ENCODE results near the gene KIF1C.

DNA sequence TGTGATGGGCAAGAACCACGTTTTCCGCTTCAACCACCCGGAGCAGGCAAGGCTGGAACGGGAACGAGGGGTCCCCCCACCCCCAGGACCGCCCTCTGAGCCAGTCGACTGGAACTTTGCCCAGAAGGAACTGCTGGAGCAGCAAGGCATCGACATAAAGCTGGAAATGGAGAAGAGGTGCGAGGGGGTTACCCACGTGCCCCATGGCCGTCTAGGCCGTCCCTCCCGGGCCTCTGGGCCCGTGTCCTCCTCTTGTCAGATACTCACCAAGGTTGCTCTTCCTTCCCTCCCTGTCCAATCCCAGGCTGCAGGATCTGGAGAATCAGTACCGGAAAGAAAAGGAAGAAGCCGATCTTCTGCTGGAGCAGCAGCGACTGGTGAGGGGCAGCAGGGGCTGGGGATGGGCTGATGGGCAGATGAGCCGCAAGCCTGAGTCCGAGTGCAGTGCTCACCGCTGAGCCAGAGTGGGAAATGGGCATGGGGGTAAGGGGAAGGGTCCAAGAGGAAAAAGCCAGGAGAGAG, 22.8 kb downstream of the KIF1C start:
- no peak for TF ChIP-seq CREM (CRISPR knock-in tag; IDR thresholded peaks at IDR 0.05)
- TF ChIP-seq, protein P1, sequence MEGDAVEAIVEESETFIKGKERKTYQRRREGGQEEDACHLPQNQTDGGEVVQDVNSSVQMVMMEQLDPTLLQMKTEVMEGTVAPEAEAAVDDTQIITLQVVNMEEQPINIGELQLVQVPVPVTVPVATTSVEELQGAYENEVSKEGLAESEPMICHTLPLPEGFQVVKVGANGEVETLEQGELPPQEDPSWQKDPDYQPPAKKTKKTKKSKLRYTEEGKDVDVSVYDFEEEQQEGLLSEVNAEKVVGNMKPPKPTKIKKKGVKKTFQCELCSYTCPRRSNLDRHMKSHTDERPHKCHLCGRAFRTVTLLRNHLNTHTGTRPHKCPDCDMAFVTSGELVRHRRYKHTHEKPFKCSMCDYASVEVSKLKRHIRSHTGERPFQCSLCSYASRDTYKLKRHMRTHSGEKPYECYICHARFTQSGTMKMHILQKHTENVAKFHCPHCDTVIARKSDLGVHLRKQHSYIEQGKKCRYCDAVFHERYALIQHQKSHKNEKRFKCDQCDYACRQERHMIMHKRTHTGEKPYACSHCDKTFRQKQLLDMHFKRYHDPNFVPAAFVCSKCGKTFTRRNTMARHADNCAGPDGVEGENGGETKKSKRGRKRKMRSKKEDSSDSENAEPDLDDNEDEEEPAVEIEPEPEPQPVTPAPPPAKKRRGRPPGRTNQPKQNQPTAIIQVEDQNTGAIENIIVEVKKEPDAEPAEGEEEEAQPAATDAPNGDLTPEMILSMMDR (IDR thresholded peaks at IDR 0.05), result no peak
- TF ChIP-seq, protein P2, sequence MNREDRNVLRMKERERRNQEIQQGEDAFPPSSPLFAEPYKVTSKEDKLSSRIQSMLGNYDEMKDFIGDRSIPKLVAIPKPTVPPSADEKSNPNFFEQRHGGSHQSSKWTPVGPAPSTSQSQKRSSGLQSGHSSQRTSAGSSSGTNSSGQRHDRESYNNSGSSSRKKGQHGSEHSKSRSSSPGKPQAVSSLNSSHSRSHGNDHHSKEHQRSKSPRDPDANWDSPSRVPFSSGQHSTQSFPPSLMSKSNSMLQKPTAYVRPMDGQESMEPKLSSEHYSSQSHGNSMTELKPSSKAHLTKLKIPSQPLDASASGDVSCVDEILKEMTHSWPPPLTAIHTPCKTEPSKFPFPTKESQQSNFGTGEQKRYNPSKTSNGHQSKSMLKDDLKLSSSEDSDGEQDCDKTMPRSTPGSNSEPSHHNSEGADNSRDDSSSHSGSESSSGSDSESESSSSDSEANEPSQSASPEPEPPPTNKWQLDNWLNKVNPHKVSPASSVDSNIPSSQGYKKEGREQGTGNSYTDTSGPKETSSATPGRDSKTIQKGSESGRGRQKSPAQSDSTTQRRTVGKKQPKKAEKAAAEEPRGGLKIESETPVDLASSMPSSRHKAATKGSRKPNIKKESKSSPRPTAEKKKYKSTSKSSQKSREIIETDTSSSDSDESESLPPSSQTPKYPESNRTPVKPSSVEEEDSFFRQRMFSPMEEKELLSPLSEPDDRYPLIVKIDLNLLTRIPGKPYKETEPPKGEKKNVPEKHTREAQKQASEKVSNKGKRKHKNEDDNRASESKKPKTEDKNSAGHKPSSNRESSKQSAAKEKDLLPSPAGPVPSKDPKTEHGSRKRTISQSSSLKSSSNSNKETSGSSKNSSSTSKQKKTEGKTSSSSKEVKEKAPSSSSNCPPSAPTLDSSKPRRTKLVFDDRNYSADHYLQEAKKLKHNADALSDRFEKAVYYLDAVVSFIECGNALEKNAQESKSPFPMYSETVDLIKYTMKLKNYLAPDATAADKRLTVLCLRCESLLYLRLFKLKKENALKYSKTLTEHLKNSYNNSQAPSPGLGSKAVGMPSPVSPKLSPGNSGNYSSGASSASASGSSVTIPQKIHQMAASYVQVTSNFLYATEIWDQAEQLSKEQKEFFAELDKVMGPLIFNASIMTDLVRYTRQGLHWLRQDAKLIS (CRISPR knock-in tag; IDR thresholded peaks at IDR 0.05; ENCODE audit: borderline replicate concordance), result no peak
- TF ChIP-seq ZNF416 (CRISPR knock-in tag; IDR thresholded peaks at IDR 0.05), result no peak
- TF ChIP-seq, protein P3, sequence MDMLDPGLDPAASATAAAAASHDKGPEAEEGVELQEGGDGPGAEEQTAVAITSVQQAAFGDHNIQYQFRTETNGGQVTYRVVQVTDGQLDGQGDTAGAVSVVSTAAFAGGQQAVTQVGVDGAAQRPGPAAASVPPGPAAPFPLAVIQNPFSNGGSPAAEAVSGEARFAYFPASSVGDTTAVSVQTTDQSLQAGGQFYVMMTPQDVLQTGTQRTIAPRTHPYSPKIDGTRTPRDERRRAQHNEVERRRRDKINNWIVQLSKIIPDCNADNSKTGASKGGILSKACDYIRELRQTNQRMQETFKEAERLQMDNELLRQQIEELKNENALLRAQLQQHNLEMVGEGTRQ (CRISPR knock-in tag; IDR thresholded peaks at IDR 0.05), result no peak
- TF ChIP-seq, protein P4, sequence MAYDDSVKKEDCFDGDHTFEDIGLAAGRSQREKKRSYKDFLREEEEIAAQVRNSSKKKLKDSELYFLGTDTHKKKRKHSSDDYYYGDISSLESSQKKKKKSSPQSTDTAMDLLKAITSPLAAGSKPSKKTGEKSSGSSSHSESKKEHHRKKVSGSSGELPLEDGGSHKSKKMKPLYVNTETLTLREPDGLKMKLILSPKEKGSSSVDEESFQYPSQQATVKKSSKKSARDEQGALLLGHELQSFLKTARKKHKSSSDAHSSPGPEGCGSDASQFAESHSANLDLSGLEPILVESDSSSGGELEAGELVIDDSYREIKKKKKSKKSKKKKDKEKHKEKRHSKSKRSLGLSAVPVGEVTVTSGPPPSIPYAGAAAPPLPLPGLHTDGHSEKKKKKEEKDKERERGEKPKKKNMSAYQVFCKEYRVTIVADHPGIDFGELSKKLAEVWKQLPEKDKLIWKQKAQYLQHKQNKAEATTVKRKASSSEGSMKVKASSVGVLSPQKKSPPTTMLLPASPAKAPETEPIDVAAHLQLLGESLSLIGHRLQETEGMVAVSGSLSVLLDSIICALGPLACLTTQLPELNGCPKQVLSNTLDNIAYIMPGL (CRISPR knock-in tag; IDR thresholded peaks at IDR 0.05), result no peak
- no peak for TF ChIP-seq TEAD4 (CRISPR knock-in tag; IDR thresholded peaks at IDR 0.05)
- TF ChIP-seq, protein P5, sequence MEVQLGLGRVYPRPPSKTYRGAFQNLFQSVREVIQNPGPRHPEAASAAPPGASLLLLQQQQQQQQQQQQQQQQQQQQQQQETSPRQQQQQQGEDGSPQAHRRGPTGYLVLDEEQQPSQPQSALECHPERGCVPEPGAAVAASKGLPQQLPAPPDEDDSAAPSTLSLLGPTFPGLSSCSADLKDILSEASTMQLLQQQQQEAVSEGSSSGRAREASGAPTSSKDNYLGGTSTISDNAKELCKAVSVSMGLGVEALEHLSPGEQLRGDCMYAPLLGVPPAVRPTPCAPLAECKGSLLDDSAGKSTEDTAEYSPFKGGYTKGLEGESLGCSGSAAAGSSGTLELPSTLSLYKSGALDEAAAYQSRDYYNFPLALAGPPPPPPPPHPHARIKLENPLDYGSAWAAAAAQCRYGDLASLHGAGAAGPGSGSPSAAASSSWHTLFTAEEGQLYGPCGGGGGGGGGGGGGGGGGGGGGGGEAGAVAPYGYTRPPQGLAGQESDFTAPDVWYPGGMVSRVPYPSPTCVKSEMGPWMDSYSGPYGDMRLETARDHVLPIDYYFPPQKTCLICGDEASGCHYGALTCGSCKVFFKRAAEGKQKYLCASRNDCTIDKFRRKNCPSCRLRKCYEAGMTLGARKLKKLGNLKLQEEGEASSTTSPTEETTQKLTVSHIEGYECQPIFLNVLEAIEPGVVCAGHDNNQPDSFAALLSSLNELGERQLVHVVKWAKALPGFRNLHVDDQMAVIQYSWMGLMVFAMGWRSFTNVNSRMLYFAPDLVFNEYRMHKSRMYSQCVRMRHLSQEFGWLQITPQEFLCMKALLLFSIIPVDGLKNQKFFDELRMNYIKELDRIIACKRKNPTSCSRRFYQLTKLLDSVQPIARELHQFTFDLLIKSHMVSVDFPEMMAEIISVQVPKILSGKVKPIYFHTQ (CRISPR knock-in tag; IDR thresholded peaks at IDR 0.05), result no peak
- TF ChIP-seq, protein P6, sequence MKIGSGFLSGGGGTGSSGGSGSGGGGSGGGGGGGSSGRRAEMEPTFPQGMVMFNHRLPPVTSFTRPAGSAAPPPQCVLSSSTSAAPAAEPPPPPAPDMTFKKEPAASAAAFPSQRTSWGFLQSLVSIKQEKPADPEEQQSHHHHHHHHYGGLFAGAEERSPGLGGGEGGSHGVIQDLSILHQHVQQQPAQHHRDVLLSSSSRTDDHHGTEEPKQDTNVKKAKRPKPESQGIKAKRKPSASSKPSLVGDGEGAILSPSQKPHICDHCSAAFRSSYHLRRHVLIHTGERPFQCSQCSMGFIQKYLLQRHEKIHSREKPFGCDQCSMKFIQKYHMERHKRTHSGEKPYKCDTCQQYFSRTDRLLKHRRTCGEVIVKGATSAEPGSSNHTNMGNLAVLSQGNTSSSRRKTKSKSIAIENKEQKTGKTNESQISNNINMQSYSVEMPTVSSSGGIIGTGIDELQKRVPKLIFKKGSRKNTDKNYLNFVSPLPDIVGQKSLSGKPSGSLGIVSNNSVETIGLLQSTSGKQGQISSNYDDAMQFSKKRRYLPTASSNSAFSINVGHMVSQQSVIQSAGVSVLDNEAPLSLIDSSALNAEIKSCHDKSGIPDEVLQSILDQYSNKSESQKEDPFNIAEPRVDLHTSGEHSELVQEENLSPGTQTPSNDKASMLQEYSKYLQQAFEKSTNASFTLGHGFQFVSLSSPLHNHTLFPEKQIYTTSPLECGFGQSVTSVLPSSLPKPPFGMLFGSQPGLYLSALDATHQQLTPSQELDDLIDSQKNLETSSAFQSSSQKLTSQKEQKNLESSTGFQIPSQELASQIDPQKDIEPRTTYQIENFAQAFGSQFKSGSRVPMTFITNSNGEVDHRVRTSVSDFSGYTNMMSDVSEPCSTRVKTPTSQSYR (CRISPR knock-in tag; IDR thresholded peaks at IDR 0.05), result no peak
- TF ChIP-seq, protein P7, sequence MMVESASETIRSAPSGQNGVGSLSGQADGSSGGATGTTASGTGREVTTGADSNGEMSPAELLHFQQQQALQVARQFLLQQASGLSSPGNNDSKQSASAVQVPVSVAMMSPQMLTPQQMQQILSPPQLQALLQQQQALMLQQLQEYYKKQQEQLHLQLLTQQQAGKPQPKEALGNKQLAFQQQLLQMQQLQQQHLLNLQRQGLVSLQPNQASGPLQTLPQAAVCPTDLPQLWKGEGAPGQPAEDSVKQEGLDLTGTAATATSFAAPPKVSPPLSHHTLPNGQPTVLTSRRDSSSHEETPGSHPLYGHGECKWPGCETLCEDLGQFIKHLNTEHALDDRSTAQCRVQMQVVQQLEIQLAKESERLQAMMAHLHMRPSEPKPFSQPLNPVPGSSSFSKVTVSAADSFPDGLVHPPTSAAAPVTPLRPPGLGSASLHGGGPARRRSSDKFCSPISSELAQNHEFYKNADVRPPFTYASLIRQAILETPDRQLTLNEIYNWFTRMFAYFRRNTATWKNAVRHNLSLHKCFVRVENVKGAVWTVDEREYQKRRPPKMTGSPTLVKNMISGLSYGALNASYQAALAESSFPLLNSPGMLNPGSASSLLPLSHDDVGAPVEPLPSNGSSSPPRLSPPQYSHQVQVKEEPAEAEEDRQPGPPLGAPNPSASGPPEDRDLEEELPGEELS (CRISPR knock-in tag; IDR thresholded peaks at IDR 0.05), result no peak
- TF ChIP-seq, protein P8, sequence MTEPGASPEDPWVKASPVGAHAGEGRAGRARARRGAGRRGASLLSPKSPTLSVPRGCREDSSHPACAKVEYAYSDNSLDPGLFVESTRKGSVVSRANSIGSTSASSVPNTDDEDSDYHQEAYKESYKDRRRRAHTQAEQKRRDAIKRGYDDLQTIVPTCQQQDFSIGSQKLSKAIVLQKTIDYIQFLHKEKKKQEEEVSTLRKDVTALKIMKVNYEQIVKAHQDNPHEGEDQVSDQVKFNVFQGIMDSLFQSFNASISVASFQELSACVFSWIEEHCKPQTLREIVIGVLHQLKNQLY (CRISPR knock-in tag; IDR thresholded peaks at IDR 0.05), result no peak
- TF ChIP-seq, protein P9, sequence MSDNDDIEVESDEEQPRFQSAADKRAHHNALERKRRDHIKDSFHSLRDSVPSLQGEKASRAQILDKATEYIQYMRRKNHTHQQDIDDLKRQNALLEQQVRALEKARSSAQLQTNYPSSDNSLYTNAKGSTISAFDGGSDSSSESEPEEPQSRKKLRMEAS (CRISPR knock-in tag; IDR thresholded peaks at IDR 0.05), result no peak

Data from WTC11 (cell line).